HEK293 (cell line): ENCODE results near the gene NARS2.

Experiments
- CTCF ChIA-PET: fragments of 350-600 bp; formaldehyde crosslinking; extraction: SDS; loops from one replicate; lab custom pipeline; 2021; ENCODE audit warnings: antibody characterized with exemption; lab: Yijun Ruan, JAX
- POLR2A ChIA-PET: fragments of 300-600 bp; formaldehyde crosslinking; extraction: SDS; loops from one replicate; lab custom pipeline; 2020; ENCODE audit warnings: antibody characterized with exemption, inconsistent platforms; lab: Yijun Ruan, JAX
- H3K27ac ChIP-seq: fragments of 200-500 bp; sonication (Bioruptor generic); 2 replicates; pipeline ENCODE4 v1.5.1; 2014; ENCODE audit warnings: low read depth, low read length, control low read depth, inconsistent platforms; ENCODE audit errors: extremely low read depth
- H3K36me3 ChIP-seq, 2 experiments: fragments of 200-500 bp in 1 of 2; sonication (Bioruptor generic) in 1 of 2; 1 replicate in 1 of 2; 2 replicates in 1 of 2; pipeline ENCODE4 v1.5.1; 2014 to 2017; ENCODE audit warnings: inconsistent platforms in 2 of 2, low read length in 2 of 2; ENCODE audit not compliant: control insufficient read depth in 2 of 2, insufficient read depth in 1 of 2
- H3K4me1 ChIP-seq: fragments of 200-500 bp; sonication (Bioruptor generic); 2 replicates; pipeline ENCODE4 v1.5.1; 2014; ENCODE audit warnings: mild to moderate bottlenecking, low read length, inconsistent platforms; ENCODE audit not compliant: control insufficient read depth, insufficient read depth
- H3K4me3 ChIP-seq: 2 replicates; pipeline ENCODE4 v1.5.1; 2011; ENCODE audit warnings: low read depth, mild to moderate bottlenecking, control low read depth, low read length, moderate library complexity
- H3K9me3 ChIP-seq: fragments of 200-500 bp; sonication (Bioruptor generic); 2 replicates; pipeline ENCODE4 v1.5.1; 2014; ENCODE audit warnings: low read depth, low read length, inconsistent platforms; ENCODE audit not compliant: control insufficient read depth, insufficient read depth
- KLF8 ChIP-seq: fragments of 450-650 bp; formaldehyde crosslinking; IDR thresholded peaks from 2 replicates; pipeline ENCODE4 v1.5.1; 2016; ENCODE audit warnings: missing biosample characterization, missing genetic modification characterization
- TSHZ1 ChIP-seq: fragments of 450-650 bp; formaldehyde crosslinking; IDR thresholded peaks from 2 replicates; pipeline ENCODE4 v1.5.1; 2016; ENCODE audit warnings: missing biosample characterization, missing genetic modification characterization, borderline replicate concordance
- ZBTB11 ChIP-seq: fragments of 450-650 bp; formaldehyde crosslinking; conservative IDR thresholded peaks from 2 replicates; pipeline ENCODE4 v1.5.1; 2016; ENCODE audit warnings: low read depth, missing biosample characterization, missing genetic modification characterization
- ZBTB26 ChIP-seq: fragments of 450-650 bp; formaldehyde crosslinking; optimal IDR thresholded peaks from 2 replicates; pipeline ENCODE3; 2016; ENCODE audit warnings: missing biosample characterization, mild to moderate bottlenecking, missing genetic modification characterization
- ZBTB8A ChIP-seq: fragments of 450-650 bp; formaldehyde crosslinking; IDR thresholded peaks from 2 replicates; pipeline ENCODE4 v1.5.1; 2016; ENCODE audit warnings: missing biosample characterization, missing genetic modification characterization
- ZFP3 ChIP-seq: fragments of 450-650 bp; formaldehyde crosslinking; IDR thresholded peaks from 2 replicates; pipeline ENCODE4 v1.5.1; 2016; ENCODE audit warnings: low read depth, missing biosample characterization, missing genetic modification characterization
- ZNF140 ChIP-seq: fragments of 450-650 bp; formaldehyde crosslinking; IDR thresholded peaks from 2 replicates; pipeline ENCODE4 v1.5.1; 2016; ENCODE audit warnings: missing biosample characterization, missing genetic modification characterization
- ZNF335 ChIP-seq: fragments of 450-650 bp; formaldehyde crosslinking; conservative IDR thresholded peaks from 2 replicates; pipeline ENCODE4 v1.5.1; 2016; ENCODE audit warnings: missing biosample characterization, missing genetic modification characterization
- ZNF423 ChIP-seq: fragments of 450-650 bp; formaldehyde crosslinking; IDR thresholded peaks from 2 replicates; pipeline ENCODE4 v1.5.1; 2016; ENCODE audit warnings: missing biosample characterization, missing genetic modification characterization
- ZNF501 ChIP-seq: fragments of 450-650 bp; formaldehyde crosslinking; IDR thresholded peaks from 2 replicates; pipeline ENCODE4 v1.5.1; 2016; ENCODE audit warnings: missing biosample characterization, missing genetic modification characterization
- ZNF518A ChIP-seq: fragments of 450-650 bp; formaldehyde crosslinking; conservative IDR thresholded peaks from 2 replicates; pipeline ENCODE4 v1.5.1; 2016; ENCODE audit warnings: low read depth, missing biosample characterization, missing genetic modification characterization
- ZNF529 ChIP-seq: fragments of 450-650 bp; formaldehyde crosslinking; IDR thresholded peaks from 2 replicates; pipeline ENCODE4 v1.5.1; 2017; ENCODE audit warnings: missing genetic modification characterization, missing biosample characterization; ENCODE audit not compliant: insufficient replicate concordance
- ZNF580 ChIP-seq: fragments of 450-650 bp; formaldehyde crosslinking; IDR thresholded peaks from 2 replicates; pipeline ENCODE4 v1.5.1; 2016; ENCODE audit warnings: missing biosample characterization, missing genetic modification characterization
- ZNF639 ChIP-seq: fragments of 450-650 bp; formaldehyde crosslinking; IDR thresholded peaks from 2 replicates; pipeline ENCODE4 v1.5.1; 2016; ENCODE audit warnings: missing biosample characterization, missing genetic modification characterization
- ZNF660 ChIP-seq: fragments of 450-650 bp; IDR thresholded peaks from 2 replicates; pipeline ENCODE4 v1.5.1; 2018; ENCODE audit warnings: missing biosample characterization, mild to moderate bottlenecking, missing genetic modification characterization
- ZSCAN23 ChIP-seq: fragments of 450-650 bp; formaldehyde crosslinking; IDR thresholded peaks from 2 replicates; pipeline ENCODE4 v1.5.1; 2016; ENCODE audit warnings: missing biosample characterization, missing genetic modification characterization
- ZSCAN30 ChIP-seq: fragments of 450-650 bp; IDR thresholded peaks from 2 replicates; pipeline ENCODE4 v1.5.1; 2018; ENCODE audit warnings: missing biosample characterization, mild to moderate bottlenecking, missing genetic modification characterization, moderate library complexity

The NARS2 gene

GRCh38 chr11:78467370-78467769 lies 107.3 kb downstream of the NARS2 start (continued):
- TF ChIP-seq KLF8 (tag by site-specific recombination) (no peak), ZBTB11 (tag by site-specific recombination) (peak; percentile 58), ZNF518A (tag by site-specific recombination) (peak; percentile 73), ZNF639 (peak; percentile 22; the same call in 1 of the 2 replicates), ZNF140 (tag by site-specific recombination) (peak; percentile 23; the same call in 1 of the 2 replicates), ZNF501 (tag by site-specific recombination) (0 out of 2 replicates have a peak, but pooled peaks have one; percentile 25), ZBTB26 (no peak), ZBTB8A (peak; percentile 64; the same call in 1 of the 2 replicates)

GRCh38 chr11:78465169-78465942 lies 109.3 kb downstream of the NARS2 start:
- Histone ChIP-seq H3K36me3 (peaks cover 0 to 39% of the 10 kb centered on the region in 2 experiments; a peak in 2 of 3 replicates), H3K4me3 (no peak overlapping the region), H3K4me1 (no peaks in the 10 kb centered on the region), H3K27ac (no peak overlapping the region), H3K9me3 (no peaks in the 10 kb centered on the region)
- ChIA-PET CTCF (no interaction called here), POLR2A (no interaction called here)
- no peak for TF ChIP-seq ZNF423 (tag by site-specific recombination)
- no peak for TF ChIP-seq ZNF639
- TF ChIP-seq ZFP3 (tag by site-specific recombination): no peak
- no peak for TF ChIP-seq ZNF529 (tag by site-specific recombination)
- TF ChIP-seq TSHZ1 (tag by site-specific recombination): no peak
- no peak for TF ChIP-seq ZSCAN30 (tag by site-specific recombination)
- no peak for TF ChIP-seq ZNF335 (tag by site-specific recombination)
- TF ChIP-seq ZNF580 (tag by site-specific recombination): no peak
- no peak for TF ChIP-seq ZSCAN23 (tag by site-specific recombination)
- TF ChIP-seq ZNF660: no peak
